ENCODE measurements around the gene PRICKLE1.

The PRICKLE1 gene

GRCh38 chr12:42588524-42589464 is 752 bp downstream of the PRICKLE1 start:
- no peak for DNase-seq (ENCODE audit: low spot score)

GRCh38 chr12:42587601-42588523 is 1.7 kb downstream of the PRICKLE1 start:
- no peak for DNase-seq (ENCODE audit: low spot score)

- DNase-seq (ENCODE audit: low spot score) = no peak
Measured at GRCh38 chr12:42586268-42586667, 3.3 kb downstream of the PRICKLE1 start.

- no peak for DNase-seq (ENCODE audit: low spot score)
Measured at GRCh38 chr12:42585841-42586216, 3.7 kb downstream of the PRICKLE1 start.

GRCh38 chr12:42585154-42585840 is 4.2 kb downstream of the PRICKLE1 start:
- no peak for DNase-seq (ENCODE audit: low spot score)

GRCh38 chr12:42584651-42585111 is 4.9 kb downstream of the PRICKLE1 start:
- no peak for DNase-seq (ENCODE audit: low spot score)

- DNase-seq (ENCODE audit: low spot score) = no peak
Measured at GRCh38 chr12:42583016-42583415, 6.5 kb downstream of the PRICKLE1 start.

- no peak for DNase-seq (ENCODE audit: low spot score)
Measured at GRCh38 chr12:42582498-42582897, 7.0 kb downstream of the PRICKLE1 start.

- no peak for DNase-seq (ENCODE audit: low spot score)
Measured at GRCh38 chr12:42582050-42582449, 7.5 kb downstream of the PRICKLE1 start.

GRCh38 chr12:42576374-42576773 is 13.2 kb downstream of the PRICKLE1 start:
- DNase-seq (ENCODE audit: low spot score) = no peak

GRCh38 chr12:42575717-42576116 is 13.8 kb downstream of the PRICKLE1 start:
- DNase-seq (ENCODE audit: low spot score) = no peak

GRCh38 chr12:42574851-42575266 is 14.7 kb downstream of the PRICKLE1 start:
- DNase-seq (ENCODE audit: low spot score) = no peak

GRCh38 chr12:42571327-42572009 is 18.1 kb downstream of the PRICKLE1 start:
- no peak for DNase-seq (ENCODE audit: low spot score)

- DNase-seq (ENCODE audit: low spot score) = no peak
Measured at GRCh38 chr12:42570076-42570475, 19.5 kb downstream of the PRICKLE1 start.

- DNase-seq (ENCODE audit: low spot score) = peak; percentile 79
Measured at GRCh38 chr12:42568952-42569915, 20.3 kb downstream of the PRICKLE1 start.

GRCh38 chr12:42565633-42566032 is 23.9 kb downstream of the PRICKLE1 start:
- DNase-seq (ENCODE audit: low spot score) = no peak

GRCh38 chr12:42564996-42565395 is 24.6 kb downstream of the PRICKLE1 start:
- DNase-seq (ENCODE audit: low spot score) = no peak

GRCh38 chr12:42564556-42564955 is 25.0 kb downstream of the PRICKLE1 start:
- DNase-seq (ENCODE audit: low spot score) = no peak

- DNase-seq (ENCODE audit: low spot score) = no peak
Measured at GRCh38 chr12:42560977-42561376, 28.6 kb downstream of the PRICKLE1 start.

- no peak for DNase-seq (ENCODE audit: low spot score)
Measured at GRCh38 chr12:42557586-42558172, 31.9 kb downstream of the PRICKLE1 start.
